Activated CD4-positive, CD25-positive, alpha-beta regulatory T cell treated with anti-CD3 and anti-CD28 coated beads, Interleukin-2, amount 50 U/mL, for 72 hours (primary cell): Measurements from ENCODE around the gene CTNNBL1.

Experiments used
- DNase-seq: peaks from one replicate; pipeline ENCODE4 v3.0.0; 2021

The CTNNBL1 gene

DNA sequence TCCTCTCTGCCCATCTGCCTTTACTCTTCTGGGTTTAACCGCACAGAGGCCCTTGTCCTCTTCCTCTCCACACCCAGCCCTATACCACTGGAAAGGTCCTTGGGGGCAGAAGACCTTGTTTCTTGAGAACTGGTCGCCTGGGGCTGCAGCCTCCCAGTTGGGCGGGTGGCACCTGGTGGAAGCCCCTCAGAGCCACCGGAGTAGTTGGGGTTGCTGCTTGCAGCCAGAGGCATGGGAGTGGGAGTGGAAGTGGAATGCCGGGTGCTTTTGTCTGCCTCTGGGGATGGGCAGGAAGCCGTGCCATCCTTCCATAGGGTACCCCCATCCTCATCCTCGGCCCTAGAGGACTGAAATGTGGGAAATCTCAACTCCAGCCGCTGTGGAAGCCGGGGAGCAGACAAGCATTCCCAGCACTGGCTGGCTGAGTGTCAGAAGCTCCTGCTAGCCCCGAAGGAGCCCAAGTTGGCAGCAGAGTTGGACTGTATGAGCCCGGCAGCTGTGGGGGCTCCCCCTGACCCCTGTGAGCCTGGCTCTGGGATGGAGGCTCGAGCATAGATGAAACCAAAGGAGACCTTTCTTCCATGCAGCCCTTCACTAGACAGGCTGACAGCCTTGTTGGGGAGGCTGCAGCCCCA lies 210.3 kb downstream of the CTNNBL1 start:
- no peak for DNase-seq

DNA sequence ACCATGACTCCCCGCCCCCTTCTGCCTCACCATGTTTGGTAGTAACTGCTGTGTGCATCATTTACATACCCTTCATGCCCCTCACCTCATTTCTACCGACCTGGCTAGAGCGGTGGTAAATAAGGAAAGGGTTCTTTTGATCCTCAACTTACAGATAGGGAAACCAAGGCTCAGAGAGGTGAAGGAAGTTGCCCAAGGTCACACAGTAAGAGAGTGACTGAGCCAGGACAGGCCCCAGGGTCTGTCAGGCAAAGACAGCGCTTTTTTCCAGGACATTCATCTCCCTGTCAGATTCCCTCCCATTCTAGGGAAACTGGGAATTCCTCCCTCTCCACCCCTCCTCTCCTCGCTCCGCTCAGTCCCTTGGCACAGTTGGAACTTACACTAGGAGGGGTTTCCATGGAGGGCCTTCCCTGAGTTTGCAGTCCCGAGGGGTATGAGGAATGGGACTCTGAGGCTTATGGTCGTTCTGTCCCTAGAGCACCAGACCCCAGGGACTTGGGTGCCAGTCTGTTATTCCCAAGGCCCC lies 211.1 kb downstream of the CTNNBL1 start:
- no peak for DNase-seq

DNA sequence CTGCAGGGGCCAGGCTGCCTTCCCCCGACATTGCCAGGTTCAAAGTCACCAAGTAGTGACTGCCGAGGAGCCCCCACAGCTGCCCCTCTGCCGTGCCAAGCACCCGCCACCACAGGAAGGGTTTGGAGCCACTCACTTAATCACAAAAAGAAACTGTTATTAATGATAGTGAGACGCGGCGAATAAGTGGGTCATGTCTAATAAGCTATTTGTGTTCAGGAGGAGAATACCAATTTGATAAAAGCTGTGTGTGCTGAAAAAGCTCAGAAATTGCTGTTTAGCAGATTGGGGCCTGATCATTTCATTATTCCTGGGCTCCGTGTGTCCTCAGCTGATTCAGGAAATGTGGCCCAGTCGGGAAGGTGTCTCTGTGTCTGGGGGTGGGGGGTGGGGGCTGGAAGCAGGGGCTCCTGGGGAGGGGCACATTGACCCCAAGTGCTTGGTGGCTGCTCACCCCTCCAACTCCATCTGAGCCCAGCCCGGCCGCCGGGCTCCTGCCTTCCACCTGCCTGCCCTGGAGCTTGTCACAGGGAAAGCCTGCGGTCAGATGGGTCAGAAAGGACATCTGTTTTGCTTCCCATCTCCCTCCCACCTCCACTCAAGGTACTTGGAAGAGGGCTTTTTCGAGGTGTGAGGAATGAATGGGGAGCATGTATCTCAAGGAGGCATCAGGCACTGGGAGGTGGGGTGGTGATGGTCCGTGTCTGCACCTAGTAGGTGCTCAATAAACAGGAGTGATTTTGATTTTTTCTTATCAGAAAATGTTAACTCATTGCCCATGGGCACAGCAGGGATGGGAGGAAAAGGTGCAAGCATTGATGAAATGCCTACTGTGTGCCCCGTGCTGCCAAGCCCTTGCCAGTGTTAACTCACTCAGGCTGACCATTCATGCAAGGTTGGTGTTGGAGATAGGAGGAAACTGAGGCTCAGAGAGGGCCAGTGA lies 212.1 kb downstream of the CTNNBL1 start:
- no peak for DNase-seq

DNA sequence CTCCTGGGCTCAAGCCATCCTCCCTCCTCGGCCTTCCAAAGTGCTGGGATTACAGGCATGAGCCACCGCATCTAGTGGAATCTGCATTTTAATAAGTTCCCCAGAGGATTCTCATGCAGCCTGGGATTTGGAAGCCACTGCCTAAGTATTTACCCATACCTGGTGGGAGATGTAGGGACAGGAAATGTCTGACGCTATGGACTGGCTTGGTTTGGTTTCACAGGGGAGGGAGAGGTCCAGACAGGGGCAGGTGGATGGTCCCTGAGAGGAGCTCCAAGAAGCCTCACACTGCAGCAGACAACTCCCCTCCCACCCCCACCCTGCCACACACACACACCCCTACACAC lies 213.5 kb downstream of the CTNNBL1 start:
- DNase-seq = no peak

DNA sequence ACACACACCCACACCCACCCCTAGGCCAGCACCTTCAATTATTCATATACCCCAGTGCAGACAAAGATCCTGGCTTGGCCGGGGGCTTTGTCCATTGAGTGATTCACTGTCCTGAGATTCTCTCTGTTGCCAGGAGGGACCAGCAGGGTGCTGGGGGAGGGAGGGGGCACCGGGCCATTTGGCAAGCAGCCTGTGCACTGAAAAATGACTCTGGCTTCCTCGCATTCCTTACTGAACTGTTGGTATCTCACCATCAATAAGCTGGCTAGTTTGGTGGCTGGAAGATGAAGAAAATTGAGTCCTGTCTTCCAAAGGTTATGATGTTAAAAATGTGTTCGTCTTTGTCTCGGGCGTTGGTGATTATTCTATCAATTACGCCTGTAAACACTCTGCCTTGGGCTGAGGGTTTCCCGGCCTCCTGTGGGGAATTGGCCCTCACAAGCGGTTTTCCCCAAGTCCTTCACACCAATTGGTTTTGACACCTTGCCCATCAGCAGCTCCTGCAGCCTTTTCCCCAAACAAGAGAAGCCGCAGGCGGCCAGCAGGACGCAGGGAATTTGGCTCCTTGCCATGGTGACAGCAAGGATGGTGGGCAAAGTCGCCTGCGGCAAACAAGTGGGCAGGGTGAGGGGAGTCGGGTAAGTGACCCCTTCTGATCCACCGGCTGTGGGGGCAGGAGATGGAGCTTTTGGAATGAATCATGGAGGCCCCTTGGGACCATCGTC lies 214.0 kb downstream of the CTNNBL1 start:
- no peak for DNase-seq

DNA sequence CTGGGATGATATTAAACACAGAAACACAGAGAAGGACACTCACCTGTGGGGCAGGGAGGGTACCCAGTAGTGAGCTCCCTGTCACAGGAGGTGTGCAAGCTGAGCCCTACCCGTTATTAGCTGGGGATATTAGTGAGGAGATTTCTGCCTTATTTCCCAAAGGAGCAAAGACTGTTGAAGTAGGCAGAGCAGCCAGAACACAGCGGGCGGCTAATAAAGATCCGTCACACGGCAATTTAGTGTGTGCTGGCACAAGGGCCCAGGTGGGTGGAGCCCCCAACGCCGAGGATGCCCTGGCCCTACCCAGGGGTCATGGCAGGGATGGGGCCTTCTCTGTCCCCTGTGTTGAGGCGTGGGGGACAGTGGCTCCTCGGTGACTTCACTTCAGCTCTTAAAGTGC lies 217.4 kb downstream of the CTNNBL1 start:
- DNase-seq = no peak

DNA sequence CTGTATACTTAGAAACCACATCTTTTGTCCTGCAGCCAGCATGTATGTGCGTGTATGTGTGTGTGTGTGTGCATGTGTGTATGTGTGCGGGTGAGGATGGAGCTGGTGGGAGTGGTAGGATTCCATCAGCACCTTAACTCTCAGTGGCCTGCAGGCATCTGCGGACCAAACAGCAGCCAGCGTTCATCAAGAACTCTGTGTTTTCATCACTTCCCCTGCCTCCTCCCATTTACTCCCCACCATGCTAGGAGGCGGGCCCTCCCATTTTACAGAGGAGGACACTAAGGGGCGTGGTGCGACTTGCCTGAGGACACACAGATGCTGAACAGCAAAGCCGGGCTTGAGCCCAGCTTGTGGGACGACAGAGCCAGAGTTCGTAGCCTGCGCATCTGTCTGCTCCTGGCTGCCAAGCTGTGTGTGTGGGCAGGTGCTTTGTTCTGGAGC lies 218.0 kb downstream of the CTNNBL1 start:
- no peak for DNase-seq

DNA sequence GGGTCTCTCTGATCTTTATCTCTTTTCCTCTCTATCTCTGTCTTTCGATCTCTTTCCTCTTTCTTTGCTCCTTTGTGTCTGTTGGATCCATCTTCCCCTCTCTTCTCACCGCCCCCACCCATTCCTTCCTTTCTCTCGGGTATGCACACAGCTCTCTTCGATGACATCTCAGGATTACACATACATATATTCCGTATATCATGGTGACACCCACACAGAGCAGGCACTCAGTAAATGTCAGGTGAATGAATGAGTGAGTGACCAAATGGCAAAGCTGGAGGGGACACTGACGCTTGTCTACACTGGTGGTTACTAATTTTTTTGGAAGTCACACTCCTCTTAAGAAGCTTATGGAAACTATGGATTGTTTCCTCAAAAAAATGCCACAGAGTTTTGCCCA lies 219.0 kb downstream of the CTNNBL1 start:
- no peak for DNase-seq

DNA sequence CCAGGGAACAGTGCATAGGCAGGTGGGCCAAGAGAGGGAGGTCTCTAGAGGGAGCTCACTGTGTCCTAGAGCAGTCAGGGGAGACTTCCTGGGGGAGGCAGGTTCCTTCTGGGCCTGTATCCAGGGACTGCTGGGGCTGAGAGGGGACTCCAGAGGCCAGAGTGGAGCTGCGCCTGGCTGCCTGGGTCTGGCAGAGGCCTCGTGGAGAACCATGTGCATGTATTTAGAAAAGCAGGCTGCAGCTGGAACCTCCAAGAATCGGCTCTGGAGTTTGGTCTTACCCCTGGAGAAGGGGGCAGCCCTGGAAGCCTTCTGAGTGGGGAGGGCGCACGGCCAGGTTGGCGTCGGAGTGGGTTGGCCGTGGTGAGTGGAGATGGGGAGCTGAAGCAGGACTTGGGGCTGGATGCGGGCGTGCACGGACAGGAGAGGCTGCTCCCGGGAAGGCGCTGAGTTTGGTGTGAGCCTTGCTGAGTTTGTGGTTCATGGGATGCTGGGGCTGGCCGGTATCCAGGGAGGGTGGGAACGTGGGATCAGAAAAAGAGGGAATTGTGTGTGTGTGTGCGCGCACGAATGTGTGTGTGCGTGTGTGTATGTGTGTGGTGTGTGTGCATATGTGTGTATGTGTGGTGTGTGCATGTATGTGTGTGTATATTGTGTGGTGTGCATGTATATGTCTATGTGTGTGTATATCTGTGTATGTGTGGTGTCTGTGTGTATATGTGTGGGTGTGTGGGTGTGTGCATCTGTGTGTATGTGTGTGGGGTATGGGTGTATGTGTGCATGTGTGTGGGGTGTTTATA lies 219.9 kb downstream of the CTNNBL1 start:
- DNase-seq = no peak

DNA sequence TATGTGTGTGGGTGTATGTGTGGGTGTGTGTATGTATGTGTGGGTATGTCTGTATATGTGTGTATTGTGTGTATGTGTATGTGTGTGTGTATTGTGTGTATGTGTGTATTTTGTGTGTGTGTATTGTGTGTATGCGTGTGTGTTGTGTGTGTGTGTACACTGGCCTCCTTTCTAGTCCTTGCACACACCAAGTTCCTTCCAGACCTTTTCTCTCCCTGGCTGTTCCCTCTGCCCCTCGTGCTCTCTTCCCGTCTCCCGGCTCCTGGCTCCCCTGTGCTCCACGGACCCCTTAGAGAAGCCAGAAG lies 220.5 kb downstream of the CTNNBL1 start:
- no peak for DNase-seq

DNA sequence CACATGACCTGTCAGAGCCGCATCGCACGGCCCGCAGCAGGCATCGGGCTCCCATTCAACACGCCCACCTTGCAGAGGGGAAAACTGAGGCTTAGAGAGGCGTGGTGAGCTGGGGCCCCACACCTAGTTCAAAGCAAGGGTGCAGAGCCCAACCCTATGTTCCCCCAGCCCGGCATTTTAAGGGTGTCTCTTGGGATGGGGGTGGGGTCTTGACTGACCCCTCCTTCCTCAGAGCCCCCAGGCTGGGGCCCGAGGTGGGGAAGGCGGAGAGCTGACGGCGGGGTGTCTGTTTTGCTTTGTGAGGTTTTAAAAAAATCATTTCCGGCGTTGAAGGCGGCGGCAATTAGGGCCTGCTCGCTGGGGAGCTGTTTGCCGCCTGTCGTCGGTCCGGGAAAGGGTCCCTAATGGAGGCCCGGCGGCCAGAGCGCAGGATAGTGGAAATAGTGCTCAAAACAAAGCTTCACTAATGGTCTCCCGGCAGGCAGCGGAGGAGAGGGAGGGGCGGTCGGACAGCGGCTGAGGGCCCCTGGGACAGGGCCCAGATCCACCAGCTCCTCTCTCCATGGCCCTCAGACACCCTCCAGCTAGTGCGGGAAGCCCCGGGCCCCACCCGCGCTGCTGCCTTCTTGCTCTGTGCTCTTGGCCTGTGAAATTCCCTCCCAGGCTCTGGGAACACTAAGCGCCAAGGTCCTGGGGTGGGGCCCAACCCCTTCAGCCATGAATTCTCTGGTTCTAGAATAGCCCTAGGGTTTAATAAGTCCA lies 221.0 kb downstream of the CTNNBL1 start:
- DNase-seq = no peak

DNA sequence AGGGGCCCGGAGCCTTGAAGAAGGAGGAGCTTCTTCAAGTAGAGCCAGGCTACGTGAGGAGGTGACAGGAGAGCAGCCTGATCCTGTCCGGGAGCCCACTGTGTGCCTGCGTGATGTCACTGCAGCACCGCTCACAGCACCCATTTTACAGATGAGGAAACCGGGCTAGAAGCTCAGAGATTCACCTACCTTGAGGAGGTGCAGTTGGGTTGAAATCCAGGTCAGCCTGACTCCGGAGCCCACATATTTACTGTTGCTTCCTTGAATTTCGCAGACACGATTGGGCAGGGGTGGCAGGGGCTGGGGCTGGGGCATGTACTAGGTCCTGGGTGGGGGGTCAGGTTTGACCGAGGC lies 221.6 kb downstream of the CTNNBL1 start:
- DNase-seq = no peak

DNA sequence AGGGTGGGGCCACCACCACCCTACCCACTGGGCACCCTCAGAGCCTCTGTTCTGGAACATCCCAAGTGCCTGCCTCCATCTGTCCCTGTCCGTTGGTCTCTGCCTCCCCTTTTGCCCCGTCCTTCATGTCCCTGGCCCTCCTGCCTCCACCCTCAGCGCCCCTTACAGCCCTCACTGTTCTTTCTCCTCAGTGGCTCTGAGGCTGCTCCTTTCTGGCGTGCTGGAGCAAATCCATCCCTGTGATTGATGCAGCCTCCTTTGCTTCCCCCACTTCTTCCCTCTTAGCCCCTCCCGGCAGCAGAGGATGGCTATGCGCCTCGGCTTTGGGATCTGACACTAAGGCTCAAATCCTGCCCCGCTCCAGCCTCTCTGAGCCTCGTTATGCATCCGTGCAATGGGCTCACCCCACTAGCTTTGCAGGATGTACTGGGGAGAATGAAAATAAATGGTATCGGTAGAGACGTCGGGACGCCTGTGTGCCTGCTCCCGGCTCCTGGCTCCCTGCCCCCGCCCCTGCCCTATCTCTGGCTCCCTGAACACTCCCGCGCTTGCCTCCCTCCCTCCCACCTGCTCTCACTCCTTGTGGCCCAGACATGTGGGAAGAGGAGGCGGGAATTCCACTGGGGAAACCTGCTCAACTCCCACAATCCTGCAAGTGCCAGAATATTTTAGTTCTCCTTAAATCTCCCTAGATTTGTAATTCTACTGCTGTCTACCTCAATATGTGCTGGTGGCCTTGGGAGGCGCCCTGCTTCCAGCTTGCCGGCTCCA lies 222.2 kb downstream of the CTNNBL1 start:
- DNase-seq = no peak

DNA sequence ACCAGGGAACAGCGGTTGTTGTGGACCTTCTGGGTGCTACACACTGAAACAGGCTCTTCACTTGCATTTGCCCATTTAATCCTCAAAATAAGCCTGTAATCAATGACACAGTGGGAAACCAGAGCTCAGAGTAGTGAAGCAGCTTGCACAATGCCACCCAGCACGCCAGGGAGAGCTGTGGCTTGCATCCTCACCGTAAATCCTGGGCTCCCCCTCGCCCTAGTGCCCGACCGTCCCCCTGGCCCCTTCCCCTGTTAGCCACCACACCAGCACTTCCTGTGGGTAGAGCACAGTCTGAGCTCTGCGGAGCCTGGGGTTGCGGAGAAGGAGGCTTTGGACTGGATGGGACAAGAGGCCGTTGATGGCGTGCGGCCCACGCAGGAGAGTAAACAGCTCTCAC lies 223.6 kb downstream of the CTNNBL1 start:
- no peak for DNase-seq

DNA sequence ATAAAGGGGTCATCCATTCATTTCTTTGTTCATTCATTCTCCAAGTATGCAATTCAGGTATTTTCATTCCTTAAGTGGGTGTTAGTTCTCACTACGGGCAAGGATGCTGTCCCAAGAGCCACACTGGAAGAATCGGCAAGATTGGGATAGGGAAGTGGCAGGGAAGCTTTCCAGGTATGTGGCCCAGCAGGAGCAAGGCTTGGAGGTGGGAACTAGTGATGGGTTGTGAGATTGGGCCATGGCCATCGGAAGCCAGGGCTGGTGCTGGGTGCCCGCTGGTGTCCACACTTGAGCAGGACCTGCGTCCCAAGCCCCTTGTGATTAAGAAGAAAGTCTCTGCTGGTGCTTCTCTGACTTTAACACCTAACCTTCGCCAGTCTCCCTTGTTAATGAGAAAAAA lies 224.2 kb downstream of the CTNNBL1 start:
- DNase-seq = no peak

DNA sequence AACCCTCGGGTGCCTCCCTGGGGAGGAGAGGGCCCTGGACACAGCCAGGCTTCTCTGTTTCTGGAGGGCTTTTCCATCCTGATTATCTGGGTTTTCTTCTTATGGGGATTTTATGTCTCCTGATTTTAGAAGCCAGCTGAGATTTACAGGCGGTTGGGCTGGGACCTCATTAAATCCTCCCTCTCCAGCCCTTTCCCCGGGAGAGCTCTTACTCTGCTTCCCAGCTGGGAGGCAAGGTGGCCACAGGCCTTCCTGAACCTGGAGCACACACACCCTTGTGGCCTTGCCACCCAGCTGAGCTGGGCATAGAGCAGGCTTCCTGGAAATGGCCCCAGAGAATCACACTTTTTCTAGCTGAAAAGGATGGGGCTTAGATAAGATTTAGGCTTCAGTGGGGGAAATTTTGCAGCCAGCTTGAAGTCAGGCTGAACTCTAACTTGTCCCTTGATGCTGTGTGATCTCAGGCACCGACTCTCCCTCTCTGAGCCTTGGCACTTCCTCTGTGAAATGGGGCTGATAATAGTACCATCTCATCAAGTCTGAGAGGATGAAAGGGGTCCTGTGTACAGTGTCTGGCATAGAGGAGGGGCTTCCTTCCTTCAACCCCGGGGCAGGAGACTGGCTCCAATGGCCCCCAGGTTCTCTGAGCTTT lies 225.7 kb downstream of the CTNNBL1 start:
- DNase-seq = no peak

DNA sequence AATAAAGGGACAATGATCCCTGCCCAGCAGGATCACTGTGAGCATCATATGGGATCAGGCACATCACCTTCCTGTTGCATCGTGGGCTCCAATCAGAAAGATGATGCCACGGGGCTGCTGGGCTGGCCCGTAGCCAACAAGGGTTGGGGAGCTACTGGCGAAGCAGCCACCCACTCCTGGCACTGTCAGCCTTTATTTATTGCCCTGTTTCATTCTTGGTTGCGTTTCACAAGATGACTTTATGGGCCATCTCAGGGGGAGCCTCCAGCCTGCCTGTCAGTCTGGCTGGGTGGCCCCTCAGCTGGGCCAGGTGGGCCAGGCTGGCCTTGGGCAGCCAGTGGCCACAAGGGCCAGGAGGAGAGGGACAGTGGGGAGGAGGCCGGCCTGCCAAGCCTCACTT lies 226.4 kb downstream of the CTNNBL1 start:
- DNase-seq = no peak

DNA sequence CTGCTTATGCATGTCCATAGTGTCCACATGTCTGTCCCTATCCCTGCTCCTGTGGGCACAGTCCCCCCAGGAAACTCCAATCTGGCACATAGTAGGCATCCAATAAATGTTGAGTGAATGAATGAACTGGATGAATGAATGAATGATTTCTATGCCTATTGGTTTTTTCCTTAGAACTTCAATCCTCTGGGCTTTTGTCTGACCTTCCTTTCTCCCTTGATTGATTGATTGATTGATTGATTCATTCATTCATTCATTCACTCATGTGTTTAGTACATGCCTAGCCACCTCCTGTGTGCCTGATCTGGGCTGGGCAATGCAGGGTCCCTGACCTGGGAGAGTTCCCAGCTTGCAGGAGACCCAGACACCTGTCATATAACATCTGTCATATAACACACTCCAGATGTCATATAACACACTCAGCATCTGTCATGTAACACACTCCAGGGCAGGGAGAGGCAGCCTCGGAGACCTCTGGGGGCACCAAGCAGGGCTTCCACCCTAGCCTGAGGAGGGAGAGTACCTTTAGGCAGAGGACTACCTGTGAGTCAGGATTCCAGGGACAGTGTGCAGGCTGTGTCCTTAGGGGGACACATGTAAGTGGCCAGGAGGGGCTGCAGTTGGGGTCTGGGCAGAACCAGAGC lies 227.0 kb downstream of the CTNNBL1 start:
- DNase-seq = no peak

DNA sequence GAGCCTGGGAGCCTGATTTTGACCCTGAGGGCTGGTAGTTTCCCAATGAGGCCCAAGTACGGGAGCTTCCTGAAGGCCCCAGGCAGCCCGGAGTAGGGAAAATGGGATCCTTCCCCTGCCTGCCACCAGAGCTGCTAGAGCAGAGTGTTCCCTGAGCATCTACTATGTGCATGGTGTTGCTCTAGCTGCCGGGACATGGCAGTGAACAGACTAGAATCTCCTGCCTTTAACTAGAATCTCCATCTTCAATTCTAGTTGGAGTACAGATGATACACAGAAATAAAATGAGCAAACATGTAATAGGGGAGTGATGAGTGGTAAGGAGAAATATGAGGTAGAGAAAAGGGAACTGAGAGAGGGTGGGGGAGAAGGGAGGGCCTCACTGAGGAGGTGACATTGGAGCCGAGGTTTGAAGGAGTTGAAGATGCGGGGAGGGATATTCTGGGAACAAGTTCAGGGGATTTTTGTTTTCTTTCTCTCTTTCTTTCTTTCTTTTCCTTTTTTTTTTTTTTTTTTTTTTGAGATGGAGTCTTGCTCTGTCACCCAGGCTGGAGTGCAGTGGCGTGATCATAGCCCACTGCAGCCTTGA lies 227.6 kb downstream of the CTNNBL1 start:
- DNase-seq = no peak
